GM18517 (cell line): Measurements from ENCODE around the gene PHF10.

Experiments used
- ATAC-seq: cut with Tn5 transposase; IDR thresholded peaks from one replicate; pipeline ENCODE4 v1.9.1; 2021; ENCODE audit warnings: mild to moderate bottlenecking, moderate library complexity; ENCODE audit not compliant: unreplicated experiment

Gene PHF10

GRCh38 chr6:169678342-169678741, 46.0 kb downstream of the PHF10 start:
- no peak for ATAC-seq

- no peak for ATAC-seq
Observed at GRCh38 chr6:169677096-169677495, 47.2 kb downstream of the PHF10 start.

GRCh38 chr6:169675011-169675410, 49.3 kb downstream of the PHF10 start:
- no peak for ATAC-seq

- no peak for ATAC-seq
Observed at GRCh38 chr6:169671563-169671962, 52.7 kb downstream of the PHF10 start.

GRCh38 chr6:169669889-169670288, 54.4 kb downstream of the PHF10 start:
- no peak for ATAC-seq

- no peak for ATAC-seq
Observed at GRCh38 chr6:169669147-169669546, 55.2 kb downstream of the PHF10 start.

GRCh38 chr6:169668203-169668847, 56.0 kb downstream of the PHF10 start:
- no peak for ATAC-seq

- no peak for ATAC-seq
Observed at GRCh38 chr6:169667716-169668115, 56.6 kb downstream of the PHF10 start.

- ATAC-seq, result no peak
Observed at GRCh38 chr6:169666441-169666840, 57.9 kb downstream of the PHF10 start.

- ATAC-seq, result no peak
Observed at GRCh38 chr6:169665289-169665688, 59.0 kb downstream of the PHF10 start.

- ATAC-seq, result no peak
Observed at GRCh38 chr6:169664227-169664626, 60.1 kb downstream of the PHF10 start.

GRCh38 chr6:169663468-169663867, 60.8 kb downstream of the PHF10 start:
- no peak for ATAC-seq

GRCh38 chr6:169661391-169661756, 62.9 kb downstream of the PHF10 start:
- ATAC-seq, result no peak

GRCh38 chr6:169660751-169661390, 63.4 kb downstream of the PHF10 start:
- no peak for ATAC-seq

GRCh38 chr6:169659820-169660610, 64.3 kb downstream of the PHF10 start:
- ATAC-seq, result no peak

- ATAC-seq, result no peak
Observed at GRCh38 chr6:169657284-169657610, 67.1 kb downstream of the PHF10 start.

- ATAC-seq, result no peak
Observed at GRCh38 chr6:169656546-169657283, 67.6 kb downstream of the PHF10 start.

GRCh38 chr6:169654598-169655391, 69.5 kb downstream of the PHF10 start:
- ATAC-seq, result no peak
